ENCODE measurements around the gene HOXA7.

HOXA7 gene

GRCh38 chr7:27104341-27105058, 52.0 kb downstream of the HOXA7 start:
- no peak for DNase-seq
